Smooth muscle cell (in vitro differentiated cells): ENCODE results near the gene COPS7A. TPM values are rescaled to one million over a fixed set of nuclear protein-coding genes. Genes with fewer than 3 reads are reported as not detected.

Experiments
- DNase-seq: peaks from one replicate; lab custom pipeline; 2025; ENCODE audit not compliant: unreplicated experiment; lab: John Stamatoyannopoulos, UW
- H2AFZ ChIP-seq: fragments of 200-600 bp; sonication (generic); 2 replicates; pipeline ENCODE4 v1.6.0; 2016; ENCODE audit warnings: antibody characterized with exemption, low read depth, mild to moderate bottlenecking
- H3F3A ChIP-seq: fragments of 200-600 bp; sonication (generic); 2 replicates; pipeline ENCODE4 v1.6.0; 2017; ENCODE audit warnings: antibody characterized with exemption, low read depth
- H3K27ac ChIP-seq: fragments of 200-600 bp; sonication (generic); 2 replicates; pipeline ENCODE4 v1.5.1; 2016; ENCODE audit warnings: low read depth, mild to moderate bottlenecking
- H3K27me3 ChIP-seq: fragments of 200-600 bp; sonication (generic); 2 replicates; pipeline ENCODE4 v1.6.1; 2016; ENCODE audit warnings: low read depth, mild to moderate bottlenecking
- H3K36me3 ChIP-seq: fragments of 200-600 bp; sonication (generic); 2 replicates; pipeline ENCODE4 v1.5.1; 2016; ENCODE audit warnings: low read depth
- H3K4me1 ChIP-seq: fragments of 200-600 bp; sonication (generic); 2 replicates; pipeline ENCODE4 v1.5.1; 2016; ENCODE audit warnings: low read depth
- H3K4me2 ChIP-seq: fragments of 200-600 bp; sonication (generic); 2 replicates; pipeline ENCODE4 v1.6.0; 2016; ENCODE audit warnings: mild to moderate bottlenecking
- H3K4me3 ChIP-seq: fragments of 200-600 bp; sonication (generic); 2 replicates; pipeline ENCODE4 v1.5.1; 2016; ENCODE audit warnings: mild to moderate bottlenecking
- H3K79me2 ChIP-seq: fragments of 200-600 bp; sonication (generic); 2 replicates; pipeline ENCODE4 v1.6.0; 2016; ENCODE audit warnings: low read depth, mild to moderate bottlenecking
- H3K9ac ChIP-seq: fragments of 200-600 bp; sonication (generic); 2 replicates; pipeline ENCODE4 v1.6.0; 2016; ENCODE audit warnings: low read depth
- H3K9me3 ChIP-seq: fragments of 200-600 bp; sonication (generic); replicated peaks from 2 replicates; pipeline ENCODE4 v1.5.1; 2016; ENCODE audit warnings: low read depth
- H4K20me1 ChIP-seq: fragments of 200-600 bp; sonication (generic); 2 replicates; pipeline ENCODE4 v1.6.0; 2016; ENCODE audit warnings: low read depth
- CTCF ChIP-seq: fragments of 200-600 bp; sonication (generic); IDR thresholded peaks from 2 replicates; pipeline ENCODE4 v1.5.1; 2017; ENCODE audit warnings: borderline replicate concordance, mild to moderate bottlenecking, antibody characterized with exemption; ENCODE audit not compliant: insufficient read depth, poor library complexity, severe bottlenecking
- WGBS: methylation state at CpG from one replicate; pipeline ENCODE4 v1.1.7; 2016; ENCODE audit warnings: low lambda C conversion rate; 5-methylcytosine and 5-hydroxymethylcytosine counted together
- polyA plus RNA-seq: library from polyadenylated mRNA; unstranded; fragments of >200 nt; fragmentation: Nextera tagmentation; extraction: Ambion mirVana; gene quantifications from 2 replicates; pipeline ENCODE4 v1.2.1, GENCODE V29; 2016
- total RNA-seq: library from RNA; depleted of rRNA; stranded (reverse); fragments of >200 nt; gene quantifications from 2 replicates; pipeline ENCODE4 v1.2.3, GENCODE V29; 2014

The COPS7A gene
- total and polyA plus RNA-seq, 2 experiments from 2014 or later = 56.6 to 105 TPM

- WGBS = 26% methylated on average over 6 of the region's 6 CpGs
Observed at GRCh38 chr12:6768437-6768914, 44.6 kb downstream of the COPS7A start.

GRCh38 chr12:6768990-6769389 lies 45.1 kb downstream of the COPS7A start:
- no peak for DNase-seq
- H3K4me3 ChIP-seq = peak overlapping the region; percentile 94
- H3K4me2 ChIP-seq = peak overlapping the region; percentile 99
- H3K79me2 ChIP-seq = peaks cover 22% of the 10 kb centered on the region
- TF ChIP-seq CTCF = no peak
- no peaks in the 10 kb centered on the region for H3K9me3 ChIP-seq
- H3F3A ChIP-seq = peaks cover 16% of the 10 kb centered on the region
- peaks cover 49% of the 10 kb centered on the region for H3K4me1 ChIP-seq
- H3K36me3 ChIP-seq = no peaks in the 10 kb centered on the region
- 39% methylated on average over 6 of the region's 6 CpGs for WGBS
- peaks cover 7% of the 10 kb centered on the region for H3K27me3 ChIP-seq
- H4K20me1 ChIP-seq = peaks cover 46% of the 10 kb centered on the region
- H3K27ac ChIP-seq = no peak overlapping the region
- H3K9ac ChIP-seq = no peak overlapping the region
- H2AFZ ChIP-seq = no peak overlapping the region

More at GRCh38 chr12:6768437-6768914, 44.6 kb downstream of the COPS7A start:
- H2AFZ ChIP-seq = no peak overlapping the region
- no peak overlapping the region for H3K9ac ChIP-seq
- peak overlapping the region; percentile 99 for H3K4me2 ChIP-seq
- H3K36me3 ChIP-seq = no peaks in the 10 kb centered on the region
- peaks cover 49% of the 10 kb centered on the region for H3K4me1 ChIP-seq
- no peak for TF ChIP-seq CTCF
- H3K27ac ChIP-seq = no peak overlapping the region
- peaks cover 6% of the 10 kb centered on the region for H3K27me3 ChIP-seq
- peaks cover 46% of the 10 kb centered on the region for H4K20me1 ChIP-seq
- no peak for DNase-seq
- peak overlapping the region; percentile 94 for H3K4me3 ChIP-seq
- H3K9me3 ChIP-seq = no peaks in the 10 kb centered on the region
- peaks cover 22% of the 10 kb centered on the region for H3K79me2 ChIP-seq
- peaks cover 21% of the 10 kb centered on the region for H3F3A ChIP-seq

- DNase-seq = no peak
- Histone ChIP-seq H3K36me3 (no peaks in the 10 kb centered on the region), H2AFZ (no peak overlapping the region), H3F3A (peaks cover 14% of the 10 kb centered on the region), H4K20me1 (peaks cover 46% of the 10 kb centered on the region), H3K4me3 (no peak overlapping the region), H3K79me2 (peaks cover 22% of the 10 kb centered on the region), H3K9me3 (no peaks in the 10 kb centered on the region), H3K27ac (no peak overlapping the region), H3K4me2 (no peak overlapping the region), H3K4me1 (peaks cover 47% of the 10 kb centered on the region), H3K9ac (no peak overlapping the region), H3K27me3 (peaks cover 7% of the 10 kb centered on the region)
- 79% methylated on average over 3 of the region's 4 CpGs for WGBS
- TF ChIP-seq CTCF = no peak
Observed at GRCh38 chr12:6769666-6770065, 45.8 kb downstream of the COPS7A start.

- Histone ChIP-seq H3K79me2 (peaks cover 22% of the 10 kb centered on the region), H3K9me3 (no peaks in the 10 kb centered on the region), H4K20me1 (peaks cover 46% of the 10 kb centered on the region), H3K4me2 (no peak overlapping the region), H3K27ac (no peak overlapping the region), H3K36me3 (no peaks in the 10 kb centered on the region), H3K4me1 (peaks cover 43% of the 10 kb centered on the region), H2AFZ (no peak overlapping the region), H3K4me3 (no peak overlapping the region), H3K9ac (no peak overlapping the region), H3K27me3 (peaks cover 7% of the 10 kb centered on the region), H3F3A (peaks cover 10% of the 10 kb centered on the region)
- WGBS = 97% methylated on average over 10 of the region's 12 CpGs
- no peak for TF ChIP-seq CTCF
- no peak for DNase-seq
Observed at GRCh38 chr12:6770094-6770493, 46.2 kb downstream of the COPS7A start.
